CMK (cell line): ENCODE data around the gene ZIC4.

Experiments
- DNase-seq: peaks from one replicate; pipeline ENCODE4 v3.0.0-alpha.2; 2010; ENCODE audit warnings: low read depth

The ZIC4 gene

GRCh38 chr3:147390589-147391569, 15.5 kb downstream of the ZIC4 start:
- DNase-seq = no peak

GRCh38 chr3:147389717-147390116, 16.6 kb downstream of the ZIC4 start:
- DNase-seq = no peak

- DNase-seq = no peak
Observed at GRCh38 chr3:147388700-147389580, 17.4 kb downstream of the ZIC4 start.

- no peak for DNase-seq
Observed at GRCh38 chr3:147387885-147388699, 18.3 kb downstream of the ZIC4 start.

- DNase-seq = no peak
Observed at GRCh38 chr3:147387291-147387884, 19.0 kb downstream of the ZIC4 start.

GRCh38 chr3:147385059-147386012, 21.0 kb downstream of the ZIC4 start:
- no peak for DNase-seq

GRCh38 chr3:147384210-147385058, 21.9 kb downstream of the ZIC4 start:
- no peak for DNase-seq

- no peak for DNase-seq
Observed at GRCh38 chr3:147383617-147384016, 22.7 kb downstream of the ZIC4 start.

- no peak for DNase-seq
Observed at GRCh38 chr3:147381596-147381995, 24.7 kb downstream of the ZIC4 start.

GRCh38 chr3:147380977-147381376, 25.4 kb downstream of the ZIC4 start:
- no peak for DNase-seq

- no peak for DNase-seq
Observed at GRCh38 chr3:147380387-147380951, 25.9 kb downstream of the ZIC4 start.

GRCh38 chr3:147379651-147380050, 26.7 kb downstream of the ZIC4 start:
- no peak for DNase-seq

GRCh38 chr3:147377412-147378367, 28.7 kb downstream of the ZIC4 start:
- no peak for DNase-seq

GRCh38 chr3:147373301-147373700, 33.0 kb downstream of the ZIC4 start:
- no peak for DNase-seq

GRCh38 chr3:147372525-147373027, 33.8 kb downstream of the ZIC4 start:
- no peak for DNase-seq

- no peak for DNase-seq
Observed at GRCh38 chr3:147371771-147372340, 34.5 kb downstream of the ZIC4 start.

- DNase-seq = no peak
Observed at GRCh38 chr3:147371140-147371539, 35.2 kb downstream of the ZIC4 start.
